ENCODE results near the gene SPINK14. TPM values are rescaled to one million over a fixed set of nuclear protein-coding genes. Genes with fewer than 3 reads are reported as not detected.

Gene SPINK14
- total and polyA plus RNA-seq, 2 of the 13 experiments (the other 11 are each of a cell fraction or from before 2014, with no cell fraction given) = not detected

GRCh38 chr5:148147415-148147814 is 20.9 kb upstream of the SPINK14 start (continued):
- TF ChIP-seq SRY (CRISPR knock-in tag; IDR thresholded peaks at IDR 0.05) = no peak
- TF ChIP-seq ZNF207 (IDR thresholded peaks at IDR 0.05; ENCODE audit: borderline replicate concordance) = no peak
- TF ChIP-seq KAT8 (CRISPR knock-in tag; IDR thresholded peaks at IDR 0.05) = peak; percentile 33; the same call in 1 of the 2 replicates
- peak; percentile 88 for TF ChIP-seq ARID5B (CRISPR knock-in tag; IDR thresholded peaks at IDR 0.05)

- no peak for ATAC-seq
- Histone ChIP-seq H3K4me3 (replicated peaks in 1 of 3; ENCODE audit: insufficient read depth in 1 of 3, low read depth in 2 of 3, low read length in 3 of 3) (no peak overlapping the region), H3K27me3 (ENCODE audit: control insufficient read depth in 1 of 2, insufficient read depth in 2 of 2, low read length in 2 of 2) (no peaks in the 10 kb centered on the region), H3K9ac (ENCODE audit: insufficient read depth, low read depth, low read length) (no peak overlapping the region), H3K4me2 (ENCODE audit: low read depth, low read length) (no peak overlapping the region), H3K27ac (ENCODE audit: extremely low read length, insufficient read depth, low read length) (no peak overlapping the region), H3K4me1 (ENCODE audit: insufficient read depth, low read length) (peaks cover 13% of the 10 kb centered on the region), H3K9me3 (ENCODE audit: low read length) (peaks cover 3% of the 10 kb centered on the region; the same call in 1 of the 2 replicates), H3K36me3 (replicated peaks in 1 of 2; ENCODE audit: control insufficient read depth in 1 of 2, insufficient read depth in 2 of 2, low read length in 2 of 2) (no peaks in the 10 kb centered on the region), H2AFZ (ENCODE audit: low read length) (no peak overlapping the region), H3K79me2 (ENCODE audit: insufficient read depth, low read length) (no peaks in the 10 kb centered on the region), H4K20me1 (ENCODE audit: insufficient read depth, low read length) (no peaks in the 10 kb centered on the region)
- in situ Hi-C loops (cut with HindIII; ENCODE audit: extremely low pct_ligation_motif_present, low pct_unique_long_range_greater_than_20kb) (no loop called here), intact Hi-C loops (cut with micrococcal nuclease; ENCODE audit: unreplicated experiment) (no loop called here)
- DNase-seq (ENCODE audit: low spot score) = no peak
- ChIA-PET CTCF (ENCODE audit: low intra/inter-chr PET ratio, low total read pairs) (no interaction called here), POLR2A (no interaction called here)
- WGBS (ENCODE audit: low lambda C conversion rate) = 10% methylated on average over 2 of the region's 2 CpGs
- TF ChIP-seq KLF11 (CRISPR knock-in tag; IDR thresholded peaks at IDR 0.05) (no peak), ATAD3A (CRISPR knock-in tag; IDR thresholded peaks at IDR 0.05) (no peak)
- BruUV-seq (replicated peaks) = no TSS peak
- FAIRE-seq = no peak
Observed at GRCh38 chr5:148151872-148152271, 16.5 kb upstream of the SPINK14 start.
